LNCaP clone FGC (cell line): ENCODE measurements around the gene LRRFIP2.

Experiments used
- DNase-seq: peaks from one replicate; pipeline ENCODE4 v3.0.0-alpha.2; 2011; ENCODE audit warnings: low read depth
- H3K4me3 ChIP-seq: 2 replicates; pipeline ENCODE4 v1.5.1; 2011; ENCODE audit warnings: mild to moderate bottlenecking, low read depth, low read length, control low read depth
- CTCF ChIP-seq: IDR thresholded peaks from 2 replicates; pipeline ENCODE4 v1.5.1; 2012; ENCODE audit warnings: mild to moderate bottlenecking; ENCODE audit not compliant: control insufficient read depth, insufficient read depth; ENCODE audit errors: extremely low read depth

The LRRFIP2 gene

DNA sequence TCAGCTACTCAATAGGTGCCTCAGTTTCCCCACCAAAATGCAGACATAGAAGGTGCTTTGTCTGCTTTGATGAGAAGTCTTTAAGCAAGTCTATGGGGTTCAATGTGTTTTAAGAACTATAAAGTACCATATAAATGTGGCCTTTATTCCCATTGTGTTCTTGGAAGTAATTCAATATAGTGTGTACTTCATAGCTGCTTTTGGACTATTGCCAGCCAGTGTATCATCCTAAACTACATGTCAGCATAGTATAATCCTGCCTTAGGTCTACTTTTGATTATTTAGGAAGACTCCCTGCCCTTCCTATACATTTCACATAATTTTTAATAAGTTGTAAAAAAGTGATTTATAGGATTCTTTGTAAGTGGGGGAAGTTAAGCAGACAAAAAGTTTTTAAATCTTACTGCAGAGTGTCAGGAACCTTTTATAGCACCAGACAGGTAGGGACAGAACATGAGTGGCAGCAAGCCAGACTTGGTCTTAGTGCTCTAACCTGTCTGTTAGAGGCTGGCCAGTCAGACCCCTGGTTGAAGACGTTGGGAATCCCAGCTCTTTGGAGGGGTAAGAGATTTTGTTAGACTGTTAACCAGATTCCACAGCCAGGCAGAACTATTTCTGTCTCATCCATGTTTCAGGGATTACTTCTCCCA is 132.7 kb downstream of the LRRFIP2 start:
- peak; percentile 72 for DNase-seq
- no peak for TF ChIP-seq CTCF
- H3K4me3 ChIP-seq: no peak overlapping the region

DNA sequence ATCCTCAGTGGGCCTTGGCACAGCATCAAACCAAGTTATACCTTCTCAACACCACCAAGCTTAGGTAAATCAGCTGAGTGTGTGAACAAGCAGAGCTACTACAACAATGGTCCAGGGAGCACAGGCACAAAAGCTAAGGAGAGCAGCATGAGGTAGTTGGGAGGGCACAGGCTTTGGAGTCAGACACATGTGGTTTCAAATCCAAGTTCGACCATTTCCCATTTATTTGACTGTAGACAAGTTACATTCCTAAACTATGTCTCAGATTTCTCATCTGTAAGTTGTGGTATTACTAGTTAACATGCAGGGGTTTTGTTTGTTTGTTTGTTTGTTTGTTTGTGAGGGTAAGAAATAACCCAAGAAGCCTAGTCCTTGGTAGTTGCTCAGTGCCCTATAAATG is 134.2 kb downstream of the LRRFIP2 start:
- no peak for DNase-seq
- H3K4me3 ChIP-seq: no peak overlapping the region
- TF ChIP-seq CTCF: no peak

GRCh38 chr3:37039161-37039846 is 135.1 kb downstream of the LRRFIP2 start:
- no peak for TF ChIP-seq CTCF
- no peak overlapping the region for H3K4me3 ChIP-seq
- no peak for DNase-seq

GRCh38 chr3:37037352-37037751 is 137.0 kb downstream of the LRRFIP2 start:
- TF ChIP-seq CTCF: no peak
- H3K4me3 ChIP-seq: no peak overlapping the region
- no peak for DNase-seq

GRCh38 chr3:37032961-37033360 is 141.4 kb downstream of the LRRFIP2 start:
- no peak for TF ChIP-seq CTCF
- no peak overlapping the region for H3K4me3 ChIP-seq
- no peak for DNase-seq

DNA sequence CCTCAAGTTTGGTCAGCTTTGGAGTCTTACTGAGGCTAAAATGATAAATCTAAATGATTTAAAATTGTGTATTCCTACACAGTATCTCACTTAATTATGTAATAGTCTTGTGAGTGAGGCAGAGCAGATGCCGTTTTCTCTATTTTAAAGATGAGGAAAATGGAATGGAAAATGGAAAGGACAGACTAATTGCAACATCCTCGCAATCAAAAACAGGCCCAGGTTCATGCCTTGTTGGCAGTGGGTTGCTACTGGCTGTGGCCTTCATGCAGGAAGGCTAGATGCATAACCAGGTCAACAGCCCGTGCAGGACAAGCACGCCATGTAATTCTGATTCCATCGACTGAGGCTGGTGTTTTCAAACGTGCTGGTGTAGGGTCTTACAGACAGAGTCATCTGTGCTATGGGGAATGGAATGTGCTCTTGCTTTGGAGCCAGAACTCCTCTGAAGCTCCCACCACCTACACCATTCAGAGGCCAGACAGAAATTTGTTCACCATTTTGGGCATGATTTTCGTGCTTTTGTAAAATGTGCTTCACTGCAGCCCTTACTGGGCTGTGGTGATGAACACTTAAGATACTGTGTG is 143.2 kb downstream of the LRRFIP2 start:
- H3K4me3 ChIP-seq: no peak overlapping the region
- TF ChIP-seq CTCF: no peak
- DNase-seq: no peak
